Neural progenitor cell (in vitro differentiated cells): ENCODE data around the gene HMX3.

Experiments
- EZH2 ChIP-seq: fragments of 200-600 bp; sonication (generic); IDR thresholded peaks from 2 replicates; pipeline ENCODE4 v1.6.1; 2017; ENCODE audit warnings: antibody characterized with exemption, mild to moderate bottlenecking, moderate library complexity
- EZH2phosphoT487 ChIP-seq: fragments of 200-600 bp; sonication (generic); IDR thresholded peaks from 2 replicates; pipeline ENCODE4 v1.6.1; 2017; ENCODE audit warnings: antibody characterized with exemption
- TF ChIP-seq, protein P1 (sequence below): fragments of 200-600 bp; sonication (generic); IDR thresholded peaks from 2 replicates; pipeline ENCODE4 v1.5.1; 2017; ENCODE audit warnings: antibody characterized with exemption, mild to moderate bottlenecking

DNA sequence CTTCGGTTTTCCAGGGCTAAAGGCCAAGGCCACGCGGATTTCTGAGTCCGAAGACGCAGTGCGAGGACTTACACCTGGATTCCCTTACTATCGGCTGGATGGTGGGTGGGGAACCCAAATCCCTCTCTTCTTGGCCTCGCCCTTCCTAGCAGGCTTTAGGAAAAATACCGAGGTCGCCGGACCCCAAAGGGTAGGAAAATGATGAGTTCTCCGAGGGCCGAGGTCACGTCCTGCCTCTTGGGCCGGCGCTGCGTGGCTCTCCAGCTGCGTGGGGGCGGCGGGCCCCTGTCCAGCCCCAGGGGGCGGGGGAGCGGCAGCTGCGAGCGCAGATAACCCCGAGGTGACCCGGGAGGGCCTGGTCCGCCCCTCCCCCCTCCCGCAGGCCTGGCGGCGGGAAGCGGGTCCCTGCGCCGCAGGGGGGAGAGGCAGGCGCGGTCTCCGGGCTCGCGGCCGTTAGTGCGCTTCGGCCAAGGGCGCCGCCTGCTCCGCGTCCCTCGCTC lies 805 bp upstream of the HMX3 start:
- TF ChIP-seq, protein P1, sequence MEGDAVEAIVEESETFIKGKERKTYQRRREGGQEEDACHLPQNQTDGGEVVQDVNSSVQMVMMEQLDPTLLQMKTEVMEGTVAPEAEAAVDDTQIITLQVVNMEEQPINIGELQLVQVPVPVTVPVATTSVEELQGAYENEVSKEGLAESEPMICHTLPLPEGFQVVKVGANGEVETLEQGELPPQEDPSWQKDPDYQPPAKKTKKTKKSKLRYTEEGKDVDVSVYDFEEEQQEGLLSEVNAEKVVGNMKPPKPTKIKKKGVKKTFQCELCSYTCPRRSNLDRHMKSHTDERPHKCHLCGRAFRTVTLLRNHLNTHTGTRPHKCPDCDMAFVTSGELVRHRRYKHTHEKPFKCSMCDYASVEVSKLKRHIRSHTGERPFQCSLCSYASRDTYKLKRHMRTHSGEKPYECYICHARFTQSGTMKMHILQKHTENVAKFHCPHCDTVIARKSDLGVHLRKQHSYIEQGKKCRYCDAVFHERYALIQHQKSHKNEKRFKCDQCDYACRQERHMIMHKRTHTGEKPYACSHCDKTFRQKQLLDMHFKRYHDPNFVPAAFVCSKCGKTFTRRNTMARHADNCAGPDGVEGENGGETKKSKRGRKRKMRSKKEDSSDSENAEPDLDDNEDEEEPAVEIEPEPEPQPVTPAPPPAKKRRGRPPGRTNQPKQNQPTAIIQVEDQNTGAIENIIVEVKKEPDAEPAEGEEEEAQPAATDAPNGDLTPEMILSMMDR, result no peak
- TF ChIP-seq EZH2, result peak; percentile 15
- TF ChIP-seq EZH2phosphoT487, result peak; percentile 4
